ENCODE results near the gene EMSY. TPM values are rescaled to one million over a fixed set of nuclear protein-coding genes. Genes with fewer than 3 reads are reported as not detected.

Gene EMSY
- total RNA-seq, 1 donor from 2014 or later = 20.2 TPM

DNA sequence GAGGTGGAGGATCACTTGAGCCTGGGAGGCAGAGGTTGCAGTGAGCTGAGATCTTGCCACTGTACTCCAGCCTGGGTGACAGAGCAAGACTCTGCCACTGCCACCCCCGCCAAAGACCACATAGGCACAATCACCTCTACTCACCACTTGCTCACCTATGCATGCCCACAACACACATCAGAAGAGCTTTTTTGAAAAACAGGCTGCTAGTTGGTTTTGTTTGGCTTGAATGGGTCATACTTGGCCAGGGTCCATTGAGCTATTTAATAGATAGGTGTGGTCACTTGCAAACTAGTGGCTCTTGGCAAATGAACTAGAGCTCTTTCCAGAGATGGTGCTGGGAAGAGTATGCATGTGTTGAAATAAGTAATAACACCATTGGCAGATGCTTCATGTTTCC is 80.1 kb downstream of the EMSY start:
- TF ChIP-seq, protein P1, sequence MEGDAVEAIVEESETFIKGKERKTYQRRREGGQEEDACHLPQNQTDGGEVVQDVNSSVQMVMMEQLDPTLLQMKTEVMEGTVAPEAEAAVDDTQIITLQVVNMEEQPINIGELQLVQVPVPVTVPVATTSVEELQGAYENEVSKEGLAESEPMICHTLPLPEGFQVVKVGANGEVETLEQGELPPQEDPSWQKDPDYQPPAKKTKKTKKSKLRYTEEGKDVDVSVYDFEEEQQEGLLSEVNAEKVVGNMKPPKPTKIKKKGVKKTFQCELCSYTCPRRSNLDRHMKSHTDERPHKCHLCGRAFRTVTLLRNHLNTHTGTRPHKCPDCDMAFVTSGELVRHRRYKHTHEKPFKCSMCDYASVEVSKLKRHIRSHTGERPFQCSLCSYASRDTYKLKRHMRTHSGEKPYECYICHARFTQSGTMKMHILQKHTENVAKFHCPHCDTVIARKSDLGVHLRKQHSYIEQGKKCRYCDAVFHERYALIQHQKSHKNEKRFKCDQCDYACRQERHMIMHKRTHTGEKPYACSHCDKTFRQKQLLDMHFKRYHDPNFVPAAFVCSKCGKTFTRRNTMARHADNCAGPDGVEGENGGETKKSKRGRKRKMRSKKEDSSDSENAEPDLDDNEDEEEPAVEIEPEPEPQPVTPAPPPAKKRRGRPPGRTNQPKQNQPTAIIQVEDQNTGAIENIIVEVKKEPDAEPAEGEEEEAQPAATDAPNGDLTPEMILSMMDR (IDR thresholded peaks at IDR 0.05; ENCODE audit: unreplicated experiment) = no peak

DNA sequence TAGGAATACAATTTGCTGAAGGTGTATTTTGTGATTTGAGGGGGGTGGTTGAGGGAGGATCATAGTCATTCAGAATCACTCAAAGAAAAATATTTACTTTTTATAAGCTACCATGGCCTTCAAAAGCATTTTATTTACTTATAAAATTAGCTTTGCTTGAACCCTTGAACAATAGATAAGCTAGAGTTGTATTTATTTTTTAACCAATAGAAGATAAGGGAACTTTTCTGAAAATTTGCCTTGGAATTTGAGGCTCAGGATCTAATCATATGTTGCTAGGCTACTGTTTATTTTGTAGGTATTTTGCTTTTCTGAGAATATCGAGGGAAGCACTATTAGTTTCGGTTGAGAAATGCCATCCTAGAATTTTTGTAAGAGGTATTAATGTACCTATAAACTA is 82.1 kb downstream of the EMSY start:
- DNase-seq (ENCODE audit: low spot score) = no peak
- H3K27me3 Mint-ChIP-seq (ENCODE audit: unreplicated experiment) = no peaks in the 10 kb centered on the region

More for the DNA sequence above, 80.1 kb downstream of the EMSY start:
- Mint-ChIP-seq H3K27ac (ENCODE audit: unreplicated experiment) (no peak overlapping the region), H3K27me3 (ENCODE audit: unreplicated experiment) (no peaks in the 10 kb centered on the region), H3K4me1 (ENCODE audit: unreplicated experiment) (no peaks in the 10 kb centered on the region), H3K4me3 (ENCODE audit: unreplicated experiment) (no peak overlapping the region), H3K36me3 (ENCODE audit: low read depth, unreplicated experiment) (peaks cover 5% of the 10 kb centered on the region), H3K9me3 (ENCODE audit: unreplicated experiment) (no peaks in the 10 kb centered on the region)
- DNase-seq (ENCODE audit: low spot score) = no peak

DNA sequence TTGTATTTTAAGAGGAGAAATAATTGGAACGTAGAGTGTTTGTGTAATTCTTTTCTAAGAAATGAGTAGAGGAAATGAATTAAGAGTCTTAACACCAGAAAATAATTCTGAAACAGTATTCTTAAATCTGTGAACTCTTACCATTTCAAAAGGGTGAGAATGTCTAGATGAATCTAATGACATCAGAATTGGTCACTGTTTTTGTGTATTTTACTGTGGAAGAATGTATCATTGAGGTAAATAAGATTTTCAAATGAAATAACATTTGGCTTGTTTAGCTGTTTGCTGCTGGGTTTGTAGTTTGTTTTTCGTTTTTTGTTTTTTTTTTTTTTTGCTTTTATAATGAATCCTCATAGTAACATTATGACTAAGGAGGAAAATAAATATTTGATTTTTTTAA is 97.6 kb downstream of the EMSY start:
- Mint-ChIP-seq H3K4me1 (ENCODE audit: unreplicated experiment) (no peaks in the 10 kb centered on the region), H3K4me3 (ENCODE audit: unreplicated experiment) (no peak overlapping the region), H3K36me3 (ENCODE audit: low read depth, unreplicated experiment) (peaks cover 29% of the 10 kb centered on the region), H3K27ac (ENCODE audit: unreplicated experiment) (no peak overlapping the region), H3K27me3 (ENCODE audit: unreplicated experiment) (no peaks in the 10 kb centered on the region), H3K9me3 (ENCODE audit: unreplicated experiment) (no peaks in the 10 kb centered on the region)
- TF ChIP-seq, protein P1 (IDR thresholded peaks at IDR 0.05; ENCODE audit: unreplicated experiment) = no peak
- DNase-seq (ENCODE audit: low spot score) = no peak

More for the DNA sequence above, 82.1 kb downstream of the EMSY start:
- peaks cover 5% of the 10 kb centered on the region for H3K36me3 Mint-ChIP-seq (ENCODE audit: low read depth, unreplicated experiment)
- TF ChIP-seq, protein P1 (IDR thresholded peaks at IDR 0.05; ENCODE audit: unreplicated experiment) = no peak
- H3K9me3 Mint-ChIP-seq (ENCODE audit: unreplicated experiment) = no peaks in the 10 kb centered on the region
- no peak overlapping the region for H3K4me3 Mint-ChIP-seq (ENCODE audit: unreplicated experiment)
- no peak overlapping the region for H3K27ac Mint-ChIP-seq (ENCODE audit: unreplicated experiment)
- H3K4me1 Mint-ChIP-seq (ENCODE audit: unreplicated experiment) = no peaks in the 10 kb centered on the region

DNA sequence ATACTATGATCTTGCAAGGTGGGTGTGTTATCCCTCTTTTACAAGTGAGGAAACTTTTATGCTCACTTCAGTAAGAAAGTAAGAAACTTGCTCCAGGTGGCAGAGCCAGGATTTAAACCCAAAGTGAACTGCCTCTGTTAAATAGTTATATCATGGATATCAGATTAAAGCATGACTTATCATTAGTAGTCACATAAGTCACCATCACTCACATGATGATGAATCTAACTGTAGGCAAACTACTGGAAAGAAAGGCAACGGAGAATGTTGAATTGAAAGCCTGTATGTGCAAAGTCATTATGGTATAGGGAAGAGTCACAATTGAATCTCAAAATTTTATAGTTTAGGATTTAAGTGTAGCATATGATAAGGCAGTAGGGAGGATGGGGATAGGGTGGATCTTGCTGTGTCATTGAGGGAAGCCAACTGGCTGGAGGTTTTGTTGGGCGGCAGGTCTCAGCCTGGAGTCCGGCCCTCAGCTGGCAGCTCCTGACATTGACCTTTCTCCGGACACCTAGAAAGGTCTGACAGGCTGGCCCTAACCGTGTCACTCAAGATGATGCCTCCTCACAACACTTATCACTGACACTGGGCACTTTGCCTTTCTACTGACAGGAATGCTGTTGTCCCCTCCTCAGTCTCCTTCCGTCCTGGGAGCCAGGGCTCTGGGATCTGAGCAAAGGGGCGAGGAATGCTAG is 98.3 kb downstream of the EMSY start:
- Mint-ChIP-seq H3K36me3 (ENCODE audit: low read depth, unreplicated experiment) (peaks cover 29% of the 10 kb centered on the region), H3K9me3 (ENCODE audit: unreplicated experiment) (no peaks in the 10 kb centered on the region), H3K4me3 (ENCODE audit: unreplicated experiment) (no peak overlapping the region), H3K27me3 (ENCODE audit: unreplicated experiment) (no peaks in the 10 kb centered on the region), H3K4me1 (ENCODE audit: unreplicated experiment) (no peaks in the 10 kb centered on the region), H3K27ac (ENCODE audit: unreplicated experiment) (no peak overlapping the region)
- DNase-seq (ENCODE audit: low spot score) = no peak
- TF ChIP-seq, protein P1 (IDR thresholded peaks at IDR 0.05; ENCODE audit: unreplicated experiment) = no peak

DNA sequence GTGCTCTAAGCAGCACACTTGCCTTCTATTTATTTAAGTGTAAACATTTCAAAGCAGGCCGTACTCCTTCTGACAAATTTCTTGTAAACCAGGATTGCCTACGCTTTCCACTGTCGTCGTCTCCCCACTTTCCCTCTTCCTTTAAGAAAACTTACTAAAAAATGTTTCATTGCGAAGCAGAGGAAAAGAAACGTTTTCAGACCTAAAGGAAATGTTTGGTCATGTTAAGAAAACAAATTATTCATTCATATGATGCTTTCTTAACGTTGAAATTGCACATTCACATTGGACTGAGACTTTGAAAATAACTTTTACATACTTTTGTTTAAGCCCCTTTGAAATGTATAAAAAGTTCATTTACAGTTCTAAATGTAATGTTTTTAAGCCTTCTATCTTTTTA is 106.0 kb downstream of the EMSY start:
- TF ChIP-seq, protein P1 (IDR thresholded peaks at IDR 0.05; ENCODE audit: unreplicated experiment) = no peak
- Mint-ChIP-seq H3K4me1 (ENCODE audit: unreplicated experiment) (no peaks in the 10 kb centered on the region), H3K27me3 (ENCODE audit: unreplicated experiment) (no peaks in the 10 kb centered on the region), H3K27ac (ENCODE audit: unreplicated experiment) (no peak overlapping the region), H3K4me3 (ENCODE audit: unreplicated experiment) (no peak overlapping the region), H3K36me3 (ENCODE audit: low read depth, unreplicated experiment) (peaks cover 16% of the 10 kb centered on the region), H3K9me3 (ENCODE audit: unreplicated experiment) (no peaks in the 10 kb centered on the region)
- DNase-seq (ENCODE audit: low spot score) = no peak
